Peyer's patch (tissue), 4 donors: Measurements from ENCODE around the gene ABHD2.
A peak's percentile ranks its signal among the peaks of the same experiment; 100 is the strongest.

Source experiments
- CTCF ChIP-seq, 6 experiments: fragments of 450-650 bp in 4 of 6; fragments of 200-600 bp in 2 of 6; sonication (generic) in 1 of 6; IDR thresholded peaks; one replicate each; pipeline ENCODE4 v1.5.1; 2017 to 2019; ENCODE audit warnings: antibody characterized with exemption in 6 of 6, mild to moderate bottlenecking in 3 of 6, moderate library complexity in 1 of 6
- POLR2A ChIP-seq, 2 donors: fragments of 450-650 bp; IDR thresholded peaks; one replicate each; pipeline ENCODE4 v1.5.1; 2017; ENCODE audit warnings: antibody characterized with exemption in 2 of 2, mild to moderate bottlenecking in 2 of 2, moderate library complexity in 2 of 2

DNA sequence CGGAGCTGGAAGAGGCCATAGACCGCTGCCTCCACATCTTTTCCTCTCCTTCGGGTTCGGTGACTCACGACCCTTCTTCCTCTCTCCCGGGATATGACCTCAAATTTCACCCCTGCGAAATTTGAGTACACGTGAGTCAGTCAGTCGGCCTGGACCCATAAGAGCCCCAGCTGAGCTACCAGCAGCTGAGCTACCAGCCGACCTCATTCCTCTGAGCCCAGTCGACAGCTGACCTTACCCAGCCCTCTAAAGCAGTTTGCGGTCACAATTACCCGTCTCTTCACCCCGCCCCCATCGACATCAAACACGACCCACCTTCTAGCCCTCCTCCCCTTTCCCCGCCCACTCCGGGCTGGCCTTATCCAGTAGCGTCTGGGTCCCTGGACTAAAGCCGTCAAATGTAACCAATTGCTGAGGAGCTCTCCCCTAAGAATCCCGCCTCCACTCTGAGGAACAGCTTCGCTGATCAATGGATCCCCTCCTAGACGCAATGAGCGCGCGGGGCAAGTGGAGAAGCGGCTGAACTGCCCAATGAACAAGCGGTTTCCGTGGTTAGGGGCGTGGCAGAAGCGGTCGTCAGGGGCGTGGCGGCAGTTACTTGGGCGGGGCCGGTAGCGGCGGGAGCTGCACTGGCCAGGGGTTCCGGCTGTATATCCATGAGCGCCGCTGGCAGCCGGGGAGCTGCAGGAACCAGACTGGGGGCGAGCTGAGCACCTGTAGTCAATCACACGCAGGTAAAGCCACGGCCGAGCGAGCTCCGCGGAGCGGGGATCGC lies at the start of gene ABHD2:
- TF ChIP-seq CTCF (IDR thresholded peaks at IDR 0.05) (no peak), POLR2A (IDR thresholded peaks at IDR 0.05) (peak; percentile 85 to 92)
